DMS153 (cell line): ENCODE results near the gene C3orf38.
"Not testable (repeated sequence)": the region's sequence is repeated elsewhere in the genome, so short reads cannot be mapped to it uniquely, and the experiment has no call there.

Source experiments
- DNase-seq: peaks from one replicate; lab custom pipeline; 2025; lab: John Stamatoyannopoulos, UW

Gene C3orf38

GRCh38 chr3:88149509-88150362 is at the start of gene C3orf38:
Gene C3orf38 (plus strand): TSS chr3:88149959. CDS start chr3:88150053, 94 bp downstream.
- DNase-seq, result peak; percentile 78

GRCh38 chr3:88101142-88101541 is 48.6 kb upstream of the C3orf38 start:
- DNase-seq, result no peak

- no peak for DNase-seq
These were observed 44.4 kb upstream of the C3orf38 start for GRCh38 chr3:88105325-88105724.

GRCh38 chr3:88112289-88112688 is 37.5 kb upstream of the C3orf38 start:
- no peak for DNase-seq

GRCh38 chr3:88113311-88114162 is 36.2 kb upstream of the C3orf38 start:
- peak; percentile 11 for DNase-seq

- DNase-seq, result no peak
These were observed 34.7 kb upstream of the C3orf38 start for GRCh38 chr3:88114878-88115549.

GRCh38 chr3:88117683-88118082 is 32.1 kb upstream of the C3orf38 start:
- no peak for DNase-seq

- DNase-seq, result not testable (repeated sequence)
These were observed 31.2 kb upstream of the C3orf38 start for GRCh38 chr3:88118603-88119002.

GRCh38 chr3:88123526-88123925 is 26.2 kb upstream of the C3orf38 start:
- no peak for DNase-seq

- no peak for DNase-seq
These were observed 18.1 kb upstream of the C3orf38 start for GRCh38 chr3:88131695-88132094.

- DNase-seq, result no peak
These were observed 16.9 kb upstream of the C3orf38 start for GRCh38 chr3:88132894-88133293.

GRCh38 chr3:88133711-88134263 is 16.0 kb upstream of the C3orf38 start:
- DNase-seq, result no peak

- DNase-seq, result no peak
These were observed 11.9 kb upstream of the C3orf38 start for GRCh38 chr3:88137836-88138235.

GRCh38 chr3:88141458-88142083 is 8.2 kb upstream of the C3orf38 start:
- no peak for DNase-seq

GRCh38 chr3:88142094-88142624 is 7.6 kb upstream of the C3orf38 start:
- DNase-seq, result no peak

- DNase-seq, result no peak
These were observed 2.5 kb upstream of the C3orf38 start for GRCh38 chr3:88147261-88147660.

- DNase-seq, result no peak
These were observed 1.1 kb upstream of the C3orf38 start for GRCh38 chr3:88148651-88149050.

- no peak for DNase-seq
These were observed 654 bp upstream of the C3orf38 start for GRCh38 chr3:88149101-88149508.

- DNase-seq, result no peak
These were observed 612 bp downstream of the C3orf38 start for GRCh38 chr3:88150371-88150770.

- no peak for DNase-seq
These were observed 1.0 kb downstream of the C3orf38 start for GRCh38 chr3:88150806-88151205.

GRCh38 chr3:88151358-88151757 is 1.6 kb downstream of the C3orf38 start:
- no peak for DNase-seq
